ENCODE measurements around the gene TTC1. TPM values are rescaled to one million over a fixed set of nuclear protein-coding genes. Genes with fewer than 3 reads are reported as not detected.

The TTC1 gene
- total RNA-seq, 1 experiment from 2014 or later, result 67.6 TPM

- CTCF ChIA-PET, result no interaction called here
- POLR2A ChIA-PET, result no interaction called here
- TF ChIP-seq CTCF (IDR thresholded peaks at IDR 0.05) (no peak), SIN3A (IDR thresholded peaks at IDR 0.05; ENCODE audit: borderline replicate concordance, insufficient read depth, low read depth, low read length) (no peak), POLR2AphosphoS5 (IDR thresholded peaks at IDR 0.05; ENCODE audit: low read depth, low read length) (no peak), TCF7L2 (IDR thresholded peaks at IDR 0.05; ENCODE audit: low read depth, low read length) (no peak)
- TF ChIP-seq, protein P1, sequence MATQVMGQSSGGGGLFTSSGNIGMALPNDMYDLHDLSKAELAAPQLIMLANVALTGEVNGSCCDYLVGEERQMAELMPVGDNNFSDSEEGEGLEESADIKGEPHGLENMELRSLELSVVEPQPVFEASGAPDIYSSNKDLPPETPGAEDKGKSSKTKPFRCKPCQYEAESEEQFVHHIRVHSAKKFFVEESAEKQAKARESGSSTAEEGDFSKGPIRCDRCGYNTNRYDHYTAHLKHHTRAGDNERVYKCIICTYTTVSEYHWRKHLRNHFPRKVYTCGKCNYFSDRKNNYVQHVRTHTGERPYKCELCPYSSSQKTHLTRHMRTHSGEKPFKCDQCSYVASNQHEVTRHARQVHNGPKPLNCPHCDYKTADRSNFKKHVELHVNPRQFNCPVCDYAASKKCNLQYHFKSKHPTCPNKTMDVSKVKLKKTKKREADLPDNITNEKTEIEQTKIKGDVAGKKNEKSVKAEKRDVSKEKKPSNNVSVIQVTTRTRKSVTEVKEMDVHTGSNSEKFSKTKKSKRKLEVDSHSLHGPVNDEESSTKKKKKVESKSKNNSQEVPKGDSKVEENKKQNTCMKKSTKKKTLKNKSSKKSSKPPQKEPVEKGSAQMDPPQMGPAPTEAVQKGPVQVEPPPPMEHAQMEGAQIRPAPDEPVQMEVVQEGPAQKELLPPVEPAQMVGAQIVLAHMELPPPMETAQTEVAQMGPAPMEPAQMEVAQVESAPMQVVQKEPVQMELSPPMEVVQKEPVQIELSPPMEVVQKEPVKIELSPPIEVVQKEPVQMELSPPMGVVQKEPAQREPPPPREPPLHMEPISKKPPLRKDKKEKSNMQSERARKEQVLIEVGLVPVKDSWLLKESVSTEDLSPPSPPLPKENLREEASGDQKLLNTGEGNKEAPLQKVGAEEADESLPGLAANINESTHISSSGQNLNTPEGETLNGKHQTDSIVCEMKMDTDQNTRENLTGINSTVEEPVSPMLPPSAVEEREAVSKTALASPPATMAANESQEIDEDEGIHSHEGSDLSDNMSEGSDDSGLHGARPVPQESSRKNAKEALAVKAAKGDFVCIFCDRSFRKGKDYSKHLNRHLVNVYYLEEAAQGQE (IDR thresholded peaks at IDR 0.05; ENCODE audit: insufficient read depth in 1 of 2, low read depth in 2 of 2, low read length in 1 of 2), result no peak
- Histone ChIP-seq H3K4me3 (ENCODE audit: low read depth in 2 of 2, low read length in 2 of 2) (no peak overlapping the region), H3K4me1 (ENCODE audit: control insufficient read depth, insufficient read depth, low read length) (peaks cover 4% of the 10 kb centered on the region; the same call in 1 of the 2 replicates), H3K9me3 (ENCODE audit: control insufficient read depth, insufficient read depth, low read depth, low read length) (no peaks in the 10 kb centered on the region), H3K27ac (ENCODE audit: low read length) (no peak overlapping the region), H3K36me3 (ENCODE audit: control insufficient read depth, insufficient read depth, low read length) (no peaks in the 10 kb centered on the region), H3K27me3 (ENCODE audit: control insufficient read depth, insufficient read depth, low read length) (no peaks in the 10 kb centered on the region)
- ATAC-seq (no peak), DNase-seq (ENCODE audit: low read depth, low spot score) (no peak)
- intact Hi-C loops (cut with micrococcal nuclease; ENCODE audit: unreplicated experiment) (no loop called here), in situ Hi-C loops (cut with HindIII; ENCODE audit: low pct_unique_long_range_greater_than_20kb, low sequenced_read_pairs) (no loop called here)
- no TSS peak for BruUV-seq (replicated peaks)
Measured at GRCh38 chr5:160018945-160019625, 10.1 kb downstream of the TTC1 start.

DNA sequence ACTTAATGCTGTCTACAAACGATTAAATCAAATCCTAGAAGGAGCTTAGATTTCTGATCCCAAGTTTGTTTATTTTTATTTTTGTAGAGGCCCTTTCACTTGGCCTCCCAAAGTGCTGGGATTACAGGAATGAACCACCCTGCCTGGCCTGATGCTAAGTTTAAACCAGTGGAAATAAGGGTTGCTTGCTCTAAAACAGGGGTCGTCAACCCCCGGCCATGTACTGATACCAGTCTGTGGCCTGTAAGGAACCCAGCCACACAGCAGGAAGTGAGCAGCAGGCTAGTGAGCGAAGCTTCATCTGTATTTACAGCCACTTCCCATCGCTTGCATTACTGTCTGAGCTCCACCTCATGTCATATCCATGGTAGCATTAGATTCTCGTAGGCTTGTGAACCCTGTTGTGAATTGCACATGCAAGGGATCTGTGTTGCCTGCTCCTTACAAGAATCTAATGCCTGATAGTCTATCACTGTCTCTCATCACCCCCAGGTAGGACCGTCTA lies 11.4 kb downstream of the TTC1 start:
- POLR2A ChIA-PET, result no interaction called here
- no peak for TF ChIP-seq CTCF (IDR thresholded peaks at IDR 0.05)
- TF ChIP-seq SIN3A (IDR thresholded peaks at IDR 0.05; ENCODE audit: borderline replicate concordance, insufficient read depth, low read depth, low read length), result no peak
- TF ChIP-seq POLR2AphosphoS5 (IDR thresholded peaks at IDR 0.05; ENCODE audit: low read depth, low read length), result no peak
- TF ChIP-seq, protein P1 (IDR thresholded peaks at IDR 0.05; ENCODE audit: insufficient read depth in 1 of 2, low read depth in 2 of 2, low read length in 1 of 2), result no peak
- TF ChIP-seq TCF7L2 (IDR thresholded peaks at IDR 0.05; ENCODE audit: low read depth, low read length), result no peak
- H3K27me3 ChIP-seq (ENCODE audit: control insufficient read depth, insufficient read depth, low read length), result no peaks in the 10 kb centered on the region
- no peak overlapping the region for H3K27ac ChIP-seq (ENCODE audit: low read length)
- no peak overlapping the region for H3K4me3 ChIP-seq (ENCODE audit: low read depth in 2 of 2, low read length in 2 of 2)
- H3K9me3 ChIP-seq (ENCODE audit: control insufficient read depth, insufficient read depth, low read depth, low read length), result no peaks in the 10 kb centered on the region
- no peak for ATAC-seq
- no peaks in the 10 kb centered on the region for H3K36me3 ChIP-seq (ENCODE audit: control insufficient read depth, insufficient read depth, low read length)
- H3K4me1 ChIP-seq (ENCODE audit: control insufficient read depth, insufficient read depth, low read length), result peaks cover 4% of the 10 kb centered on the region; the same call in 1 of the 2 replicates
- CTCF ChIA-PET, result no interaction called here
- in situ Hi-C loops (cut with HindIII; ENCODE audit: low pct_unique_long_range_greater_than_20kb, low sequenced_read_pairs) (no loop called here), intact Hi-C loops (cut with micrococcal nuclease; ENCODE audit: unreplicated experiment) (loop anchor here (5.0 kb wide), 2 partner anchors 327 to 372 kb away; no protein-coding TSS in a partner anchor)
- BruUV-seq (replicated peaks), result no TSS peak
- no peak for DNase-seq (ENCODE audit: low read depth, low spot score)

Data from Panc1 (cell line).